HEK293T (cell line): ENCODE measurements around the gene EMB.
"Not testable (repeated sequence)": the region's sequence is repeated elsewhere in the genome, so short reads cannot be mapped to it uniquely, and the experiment has no call there.

Experiments used
- CTCF ChIA-PET: fragments of 350-600 bp; formaldehyde crosslinking; extraction: SDS; loops from one replicate; lab custom pipeline; 2021; ENCODE audit warnings: antibody characterized with exemption, inconsistent platforms; lab: Yijun Ruan, JAX
- POLR2A ChIA-PET: fragments of 350-600 bp; formaldehyde crosslinking; extraction: SDS; loops from one replicate; lab custom pipeline; 2020; ENCODE audit warnings: antibody characterized with exemption, inconsistent platforms; lab: Yijun Ruan, JAX
- DNase-seq: peaks from one replicate; pipeline ENCODE4 v3.0.0; 2012; ENCODE audit warnings: mixed read lengths; ENCODE audit errors: extremely low spot score
- ARNT ChIP-seq: fragments of 450-650 bp; IDR thresholded peaks from 2 replicates; pipeline ENCODE4 v1.6.1; 2017; ENCODE audit warnings: mild to moderate bottlenecking
- BHLHE40 ChIP-seq: fragments of 450-650 bp; IDR thresholded peaks from 2 replicates; pipeline ENCODE4 v1.6.1; 2016; ENCODE audit warnings: mild to moderate bottlenecking, moderate library complexity, borderline replicate concordance
- CTBP1 ChIP-seq: fragments of 450-650 bp; IDR thresholded peaks from 2 replicates; pipeline ENCODE4 v1.6.1; 2016; ENCODE audit warnings: borderline replicate concordance
- ELF4 ChIP-seq: fragments of 450-650 bp; IDR thresholded peaks from 2 replicates; pipeline ENCODE4 v1.6.1; 2017; ENCODE audit warnings: antibody characterized with exemption
- FOXA1 ChIP-seq: fragments of 450-650 bp; IDR thresholded peaks from 2 replicates; pipeline ENCODE4 v1.6.1; 2016; ENCODE audit warnings: mild to moderate bottlenecking
- FOXK2 ChIP-seq: fragments of 450-650 bp; IDR thresholded peaks from 2 replicates; pipeline ENCODE4 v1.6.1; 2016; ENCODE audit warnings: mild to moderate bottlenecking
- FOXM1 ChIP-seq: fragments of 450-650 bp; IDR thresholded peaks from 2 replicates; pipeline ENCODE4 v1.6.1; 2017; ENCODE audit warnings: mild to moderate bottlenecking, borderline replicate concordance
- HDGF ChIP-seq: fragments of 450-650 bp; IDR thresholded peaks from 2 replicates; pipeline ENCODE4 v1.6.1; 2017; ENCODE audit warnings: antibody characterized with exemption, borderline replicate concordance
- L3MBTL2 ChIP-seq: fragments of 450-650 bp; conservative IDR thresholded peaks from 2 replicates; pipeline ENCODE4 v1.6.1; 2016; ENCODE audit warnings: mild to moderate bottlenecking
- LEF1 ChIP-seq: fragments of 450-650 bp; IDR thresholded peaks from 2 replicates; pipeline ENCODE4 v1.6.1; 2017; ENCODE audit warnings: mild to moderate bottlenecking, borderline replicate concordance
- NFRKB ChIP-seq: fragments of 450-650 bp; IDR thresholded peaks from 2 replicates; pipeline ENCODE4 v1.6.1; 2016; ENCODE audit warnings: mild to moderate bottlenecking, moderate library complexity
- SP1 ChIP-seq: fragments of 450-650 bp; IDR thresholded peaks from 2 replicates; pipeline ENCODE4 v1.6.1; 2017
- SUZ12 ChIP-seq: fragments of 450-650 bp; IDR thresholded peaks from 2 replicates; pipeline ENCODE4 v1.6.1; 2016; ENCODE audit warnings: mild to moderate bottlenecking
- TARDBP ChIP-seq: fragments of 450-650 bp; IDR thresholded peaks from 2 replicates; pipeline ENCODE4 v1.6.1; 2016
- ZNF384 ChIP-seq: fragments of 450-650 bp; IDR thresholded peaks from 2 replicates; pipeline ENCODE4 v1.6.1; 2016
- TF ChIP-seq, protein P1 (sequence below): fragments of 450-650 bp; IDR thresholded peaks from 2 replicates; pipeline ENCODE4 v1.6.1; 2016

EMB gene

GRCh38 chr5:50447941-50448340 is 6.9 kb upstream of the EMB start:
- no peak for TF ChIP-seq FOXM1
- TF ChIP-seq HDGF: no peak
- no peak for TF ChIP-seq FOXA1
- TF ChIP-seq ZNF384: no peak
- TF ChIP-seq SUZ12: no peak
- no peak for TF ChIP-seq TARDBP
- no peak for TF ChIP-seq SP1
- no peak for TF ChIP-seq FOXK2
- no peak for TF ChIP-seq NFRKB
- no peak for TF ChIP-seq ELF4
- TF ChIP-seq ARNT: no peak
- TF ChIP-seq L3MBTL2: no peak
- no peak for TF ChIP-seq LEF1
- TF ChIP-seq, protein P1, sequence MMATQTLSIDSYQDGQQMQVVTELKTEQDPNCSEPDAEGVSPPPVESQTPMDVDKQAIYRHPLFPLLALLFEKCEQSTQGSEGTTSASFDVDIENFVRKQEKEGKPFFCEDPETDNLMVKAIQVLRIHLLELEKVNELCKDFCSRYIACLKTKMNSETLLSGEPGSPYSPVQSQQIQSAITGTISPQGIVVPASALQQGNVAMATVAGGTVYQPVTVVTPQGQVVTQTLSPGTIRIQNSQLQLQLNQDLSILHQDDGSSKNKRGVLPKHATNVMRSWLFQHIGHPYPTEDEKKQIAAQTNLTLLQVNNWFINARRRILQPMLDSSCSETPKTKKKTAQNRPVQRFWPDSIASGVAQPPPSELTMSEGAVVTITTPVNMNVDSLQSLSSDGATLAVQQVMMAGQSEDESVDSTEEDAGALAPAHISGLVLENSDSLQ: no peak
- no peak for TF ChIP-seq BHLHE40
- TF ChIP-seq CTBP1: no peak
- ChIA-PET POLR2A (no interaction called here), CTCF (no interaction called here)
- DNase-seq: no peak

DNA sequence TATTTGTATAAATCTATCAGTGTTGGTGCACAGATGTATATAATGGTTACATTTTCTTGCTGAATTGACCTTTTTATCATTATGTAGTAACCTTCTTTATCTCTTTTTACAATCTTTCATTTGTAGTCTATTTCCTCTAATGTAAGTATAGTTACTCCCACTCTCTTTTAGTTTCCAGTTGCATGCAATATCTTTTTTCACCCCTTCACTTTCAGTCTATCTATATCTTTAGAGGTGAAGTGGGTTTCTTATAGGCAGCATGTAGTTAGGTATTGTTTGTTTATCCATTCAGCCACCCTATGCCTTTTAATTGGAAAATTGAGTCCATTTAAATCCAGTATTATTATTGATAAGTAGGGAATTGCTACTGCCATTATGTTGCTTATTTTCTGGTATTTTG is 6.1 kb upstream of the EMB start:
- TF ChIP-seq SUZ12 (no peak), SP1 (no peak), NFRKB (no peak), BHLHE40 (no peak)
- TF ChIP-seq, protein P1: no peak
- DNase-seq: no peak
- CTCF ChIA-PET: no interaction called here
- POLR2A ChIA-PET: no interaction called here

GRCh38 chr5:50445296-50445949 is 4.3 kb upstream of the EMB start:
- TF ChIP-seq FOXK2: no peak
- TF ChIP-seq CTBP1: no peak
- TF ChIP-seq FOXA1: no peak
- TF ChIP-seq HDGF: no peak
- TF ChIP-seq SUZ12: no peak
- TF ChIP-seq FOXM1: no peak
- TF ChIP-seq ARNT: no peak
- TF ChIP-seq L3MBTL2: no peak
- no peak for TF ChIP-seq NFRKB
- TF ChIP-seq, protein P1: no peak
- TF ChIP-seq LEF1: no peak
- no peak for TF ChIP-seq SP1
- POLR2A ChIA-PET: no interaction called here
- DNase-seq: no peak
- CTCF ChIA-PET: no interaction called here

DNA sequence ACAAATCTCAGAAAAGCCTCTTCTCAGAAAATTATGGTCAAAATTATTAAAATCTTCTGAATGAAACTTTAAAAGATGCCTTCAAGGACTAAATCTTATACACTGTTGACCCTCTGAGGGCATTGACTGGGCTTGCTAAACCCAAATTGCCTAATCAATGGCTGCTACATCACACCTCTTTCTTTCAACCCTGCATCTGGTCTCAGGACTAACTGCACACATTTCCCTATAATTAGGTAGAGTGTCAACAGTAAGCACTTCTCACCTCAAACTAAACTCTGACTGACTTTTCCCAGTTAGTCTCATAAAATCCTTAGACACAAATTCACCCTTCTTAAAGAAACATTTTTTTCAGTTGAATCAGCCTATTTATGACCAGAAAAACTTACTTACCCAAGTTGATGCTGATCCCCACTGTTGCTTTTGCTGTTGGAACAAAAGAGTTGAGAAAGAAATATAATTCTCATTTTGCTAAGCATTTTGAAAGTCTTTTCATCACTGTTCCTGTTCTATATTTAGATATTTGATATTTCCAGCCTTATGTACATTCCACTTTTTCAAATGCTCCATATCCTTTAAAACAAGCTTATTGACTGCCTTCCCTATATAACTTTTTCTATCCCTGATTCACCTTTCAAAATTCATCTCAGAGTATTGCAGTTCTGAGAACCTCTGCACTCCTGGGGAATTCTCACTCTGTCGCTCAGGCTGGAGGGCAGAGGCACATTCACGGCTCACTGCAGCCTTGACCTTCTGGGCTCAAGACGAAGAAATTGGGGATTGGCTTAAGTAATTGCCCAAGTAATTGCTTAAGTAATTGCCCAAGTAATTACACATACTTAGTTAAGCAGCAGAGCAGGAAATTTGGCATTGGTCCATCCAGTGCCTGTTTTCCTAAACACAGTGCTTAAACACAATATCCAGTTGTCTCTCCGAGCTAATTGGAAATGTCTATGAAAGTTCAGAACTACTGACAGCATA is 1.8 kb upstream of the EMB start:
- CTCF ChIA-PET, POLR2A ChIA-PET, DNase-seq: not testable (repeated sequence)

DNA sequence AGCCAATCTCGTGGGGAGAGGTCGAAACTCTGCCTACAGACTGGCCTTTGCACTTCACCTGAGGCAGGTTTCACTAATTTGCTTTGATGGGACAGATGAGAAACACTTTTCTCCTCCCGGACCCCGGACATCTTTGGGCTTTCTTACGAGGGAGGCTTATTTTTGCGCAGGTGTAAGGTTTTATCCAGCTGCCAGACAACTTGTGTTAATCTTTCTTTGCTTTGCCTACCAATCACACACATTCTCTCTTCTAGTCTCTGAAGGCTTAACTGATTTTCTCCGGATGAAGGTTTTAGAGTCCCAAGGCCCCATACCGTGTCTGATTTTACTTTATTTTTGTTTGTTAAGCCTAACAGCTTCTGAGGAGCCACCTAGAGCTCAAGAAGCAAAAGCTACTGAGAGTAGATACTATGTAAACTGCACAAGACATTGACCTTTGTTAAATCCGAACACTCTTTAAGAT is 436 bp upstream of the EMB start:
- POLR2A ChIA-PET: interaction anchor here (1.0 to 2.0 kb wide), 4 partner anchors 9 to 35 kb away, joined by 3 to 5 read pairs (median 3); no protein-coding TSS in a partner anchor
- CTCF ChIA-PET: no interaction called here
- no peak for TF ChIP-seq HDGF
- TF ChIP-seq FOXK2: no peak
- TF ChIP-seq SP1: no peak
- TF ChIP-seq ZNF384: no peak
- TF ChIP-seq ARNT: no peak
- no peak for TF ChIP-seq FOXM1
- TF ChIP-seq ELF4: no peak
- no peak for TF ChIP-seq FOXA1
- TF ChIP-seq TARDBP: no peak
- TF ChIP-seq BHLHE40: no peak
- TF ChIP-seq NFRKB: no peak
- TF ChIP-seq L3MBTL2: no peak
- no peak for TF ChIP-seq CTBP1
- no peak for TF ChIP-seq LEF1
- no peak for DNase-seq

DNA sequence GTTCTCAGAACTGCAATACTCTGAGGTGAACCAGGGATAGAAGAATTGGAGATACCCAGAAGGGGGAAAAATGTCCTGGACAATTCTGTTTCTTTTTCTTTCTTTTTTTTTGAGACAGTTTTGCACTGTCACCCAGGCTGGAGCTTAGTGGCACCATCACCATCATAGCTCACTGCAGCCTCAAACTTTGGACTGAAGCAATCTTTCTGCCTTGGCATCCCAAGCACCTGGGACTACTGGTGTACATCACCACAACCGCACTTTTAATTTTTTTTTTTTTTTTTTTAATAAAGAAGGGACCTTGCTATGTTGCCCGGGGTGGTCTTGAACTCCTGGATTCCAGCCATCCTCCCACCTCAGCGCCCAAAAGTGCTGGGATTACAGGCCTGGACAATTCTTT is 1.9 kb downstream of the EMB start:
- CTCF ChIA-PET: interaction anchor here (0.6 kb wide), 1 partner anchor 9 kb away, joined by 9 read pairs; no protein-coding TSS in a partner anchor
- POLR2A ChIA-PET: no interaction called here
- no peak for DNase-seq
- TF ChIP-seq FOXK2 (no peak), BHLHE40 (no peak), ELF4 (no peak), SUZ12 (no peak), NFRKB (no peak), ZNF384 (no peak)
- TF ChIP-seq, protein P1: no peak

DNA sequence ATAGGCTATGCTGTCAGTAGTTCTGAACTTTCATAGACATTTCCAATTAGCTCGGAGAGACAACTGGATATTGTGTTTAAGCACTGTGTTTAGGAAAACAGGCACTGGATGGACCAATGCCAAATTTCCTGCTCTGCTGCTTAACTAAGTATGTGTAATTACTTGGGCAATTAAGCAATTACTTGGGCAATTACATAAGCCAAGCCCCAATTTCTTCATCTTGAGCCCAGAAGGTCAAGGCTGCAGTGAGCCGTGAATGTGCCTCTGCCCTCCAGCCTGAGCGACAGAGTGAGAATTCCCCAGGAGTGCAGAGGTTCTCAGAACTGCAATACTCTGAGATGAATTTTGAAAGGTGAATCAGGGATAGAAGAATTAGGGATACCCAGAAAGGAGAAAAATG is 3.0 kb downstream of the EMB start:
- DNase-seq, POLR2A ChIA-PET, CTCF ChIA-PET: not testable (repeated sequence)
